GM06990 (cell line): ENCODE measurements around the gene SHLD2.
"Not testable (repeated sequence)": the region's sequence is repeated elsewhere in the genome, so short reads cannot be mapped to it uniquely, and the experiment has no call there.

Experiments used
- DNase-seq: peaks from one replicate; pipeline ENCODE4 v3.0.0-alpha.2; 2011; ENCODE audit not compliant: insufficient read length; ENCODE audit errors: extremely low read depth
- H3K27me3 ChIP-seq: replicated peaks from 2 replicates; pipeline ENCODE4 v1.6.0; 2011; ENCODE audit warnings: low read length; ENCODE audit not compliant: control insufficient read depth, insufficient read depth
- H3K36me3 ChIP-seq: 2 replicates; pipeline ENCODE4 v1.5.1; 2011; ENCODE audit warnings: low read length; ENCODE audit not compliant: control insufficient read depth, insufficient read depth
- H3K4me3 ChIP-seq: replicated peaks from 2 replicates; pipeline ENCODE4 v1.5.1; 2011; ENCODE audit warnings: low read depth, mild to moderate bottlenecking, control low read depth, low read length
- CTCF ChIP-seq: IDR thresholded peaks from 2 replicates; pipeline ENCODE4 v1.5.1; 2011; ENCODE audit warnings: low read length, control low read depth, mild to moderate bottlenecking, inconsistent platforms; ENCODE audit not compliant: insufficient read depth, poor library complexity, severe bottlenecking

The SHLD2 gene

DNA sequence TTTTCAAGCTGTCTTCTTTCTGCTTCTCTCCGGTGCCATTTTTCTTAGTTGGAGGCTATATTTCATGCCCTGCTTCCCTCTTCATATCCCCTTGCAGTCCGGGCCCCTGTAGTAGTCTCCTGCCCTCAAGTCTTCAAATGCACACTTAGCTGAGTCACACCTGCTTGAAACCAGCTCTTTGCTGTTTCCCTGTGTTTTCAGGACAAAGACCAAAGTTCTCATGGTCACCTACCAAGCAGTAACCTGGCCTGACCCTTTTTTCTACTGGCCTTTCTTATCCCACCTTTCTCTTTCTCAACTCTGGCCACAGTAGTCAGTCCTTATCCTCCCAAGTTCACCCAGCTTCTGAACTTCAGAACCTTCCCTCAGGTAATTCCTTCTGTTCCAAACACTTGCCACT, 28.8 kb upstream of the SHLD2 start:
- no peak for DNase-seq
- no peak overlapping the region for H3K4me3 ChIP-seq
- H3K27me3 ChIP-seq = no peaks in the 10 kb centered on the region
- no peak for TF ChIP-seq CTCF
- peaks cover 4% of the 10 kb centered on the region for H3K36me3 ChIP-seq

GRCh38 chr10:87066865-87067264, 28.1 kb upstream of the SHLD2 start:
- Histone ChIP-seq H3K36me3 (peaks cover 4% of the 10 kb centered on the region), H3K4me3 (no peak overlapping the region), H3K27me3 (no peaks in the 10 kb centered on the region)
- DNase-seq = no peak
- TF ChIP-seq CTCF = no peak

GRCh38 chr10:87068281-87068680, 26.7 kb upstream of the SHLD2 start:
- no peak for TF ChIP-seq CTCF
- Histone ChIP-seq H3K4me3 (no peak overlapping the region), H3K27me3 (no peaks in the 10 kb centered on the region), H3K36me3 (peaks cover 4% of the 10 kb centered on the region)
- no peak for DNase-seq

- Histone ChIP-seq H3K27me3 (no peaks in the 10 kb centered on the region), H3K36me3 (peaks cover 2% of the 10 kb centered on the region), H3K4me3 (no peak overlapping the region)
- no peak for DNase-seq
- no peak for TF ChIP-seq CTCF
Observed at GRCh38 chr10:87072449-87072848, 22.6 kb upstream of the SHLD2 start.

DNA sequence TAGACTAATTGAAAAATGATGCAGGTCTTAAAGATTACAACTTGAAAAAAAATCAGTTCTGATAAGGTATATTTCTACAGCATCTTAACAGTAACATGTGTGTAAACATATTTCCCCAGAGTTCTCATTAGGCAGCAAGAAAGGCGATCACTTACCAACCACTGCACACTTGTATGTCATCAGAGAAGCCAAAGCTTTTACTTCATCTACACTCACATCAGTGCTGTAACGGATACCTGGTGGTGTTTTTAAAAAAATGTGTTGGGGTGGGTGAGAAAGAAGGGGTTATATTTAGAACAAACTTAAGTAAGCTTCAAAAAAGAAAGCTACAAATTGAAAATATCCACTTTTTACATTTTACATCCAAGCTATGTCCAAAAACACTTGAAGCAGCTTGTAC, 18.6 kb upstream of the SHLD2 start:
- not testable (repeated sequence) for H3K27me3 ChIP-seq, H3K36me3 ChIP-seq, DNase-seq

DNA sequence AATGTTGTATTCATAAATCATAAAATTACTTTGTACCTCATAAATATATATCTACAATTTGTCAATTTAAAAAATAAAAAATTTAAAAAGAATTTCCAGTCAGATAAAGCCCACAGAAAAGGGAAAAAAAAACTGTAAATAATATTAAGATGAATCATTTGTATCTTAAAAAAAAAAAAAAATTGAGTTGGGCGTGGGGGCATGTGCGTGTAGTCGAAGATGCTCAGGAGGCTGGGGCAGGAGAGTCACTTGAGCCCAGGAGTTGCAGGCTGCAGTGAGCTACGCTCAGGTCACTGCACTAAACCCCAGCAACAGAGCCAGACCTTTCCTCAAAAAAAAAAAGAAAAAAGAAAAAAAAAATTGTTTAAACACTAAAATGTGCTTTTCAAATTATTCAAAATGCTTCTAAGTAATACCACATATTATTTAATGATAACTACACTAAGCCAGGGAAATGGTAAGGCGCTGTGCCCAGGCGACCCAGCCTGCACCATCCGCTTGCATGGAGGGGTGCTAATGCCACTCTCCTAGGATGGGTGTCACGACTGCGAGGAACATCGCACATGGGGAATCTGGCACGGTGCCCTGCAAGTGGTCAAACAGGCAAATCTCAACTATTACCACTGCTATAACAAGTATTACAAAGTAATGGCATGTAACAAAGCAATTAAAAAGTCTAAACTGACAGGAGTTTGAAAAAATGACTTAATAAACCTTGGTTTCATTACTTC, 15.7 kb upstream of the SHLD2 start:
- DNase-seq = no peak
- no peaks in the 10 kb centered on the region for H3K36me3 ChIP-seq
- no peaks in the 10 kb centered on the region for H3K27me3 ChIP-seq
- no peak overlapping the region for H3K4me3 ChIP-seq
- TF ChIP-seq CTCF = no peak

More for the DNA sequence above, 18.6 kb upstream of the SHLD2 start:
- H3K4me3 ChIP-seq = not testable (repeated sequence)

DNA sequence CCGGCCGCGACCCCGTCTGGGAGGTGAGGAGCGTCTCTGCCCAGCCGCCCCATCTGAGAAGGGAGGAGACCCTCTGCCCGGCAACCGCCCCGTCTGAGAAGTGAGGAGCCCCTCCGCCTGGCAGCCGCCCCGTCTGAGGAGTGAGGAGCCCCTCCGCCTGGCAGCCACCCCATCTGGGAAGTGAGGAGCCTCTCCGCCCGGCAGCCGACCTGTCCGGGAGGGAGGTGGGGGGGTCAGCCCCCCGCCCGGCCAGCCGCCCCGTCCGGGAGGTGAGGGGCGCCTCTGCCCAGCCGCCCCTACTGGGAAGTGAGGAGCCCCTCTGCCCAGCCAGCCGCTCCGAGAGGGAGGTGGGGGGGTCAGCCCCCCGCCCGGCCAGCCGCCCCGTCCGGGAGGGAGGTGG, 14.4 kb upstream of the SHLD2 start:
- not testable (repeated sequence) for DNase-seq, H3K27me3 ChIP-seq, H3K36me3 ChIP-seq, H3K4me3 ChIP-seq

- DNase-seq, H3K27me3 ChIP-seq, H3K4me3 ChIP-seq, H3K36me3 ChIP-seq: not testable (repeated sequence)
Observed at GRCh38 chr10:87081574-87081973, 13.4 kb upstream of the SHLD2 start.

DNA sequence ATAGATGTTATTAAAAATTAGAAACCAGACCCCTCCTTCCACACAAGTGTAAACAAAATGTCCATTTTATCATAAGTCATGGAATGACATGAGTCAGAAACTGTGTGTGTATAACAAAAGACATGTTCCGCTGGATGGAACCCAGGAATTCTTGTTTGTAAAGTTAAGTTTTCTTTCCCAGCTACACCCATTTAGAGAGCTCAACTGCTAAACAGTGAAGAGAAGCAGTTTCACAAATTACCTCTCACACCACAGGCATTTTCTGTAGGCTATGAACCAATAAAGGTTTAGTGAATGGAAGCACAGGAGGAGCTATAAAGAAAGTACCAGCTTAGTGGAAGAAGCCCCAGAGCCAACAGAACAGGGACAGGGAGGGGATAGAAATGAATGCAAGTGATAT, 12.8 kb upstream of the SHLD2 start:
- DNase-seq, H3K36me3 ChIP-seq, H3K27me3 ChIP-seq, H3K4me3 ChIP-seq: not testable (repeated sequence)
